ENCODE data around the gene ASCC2. TPM values are rescaled to one million over a fixed set of nuclear protein-coding genes. Genes with fewer than 3 reads are reported as not detected.
"Not testable (repeated sequence)": the region's sequence is repeated elsewhere in the genome, so short reads cannot be mapped to it uniquely, and the experiment has no call there.

ASCC2 gene
- total RNA-seq, 1 donor from 2014 or later = 15.1 TPM

DNA sequence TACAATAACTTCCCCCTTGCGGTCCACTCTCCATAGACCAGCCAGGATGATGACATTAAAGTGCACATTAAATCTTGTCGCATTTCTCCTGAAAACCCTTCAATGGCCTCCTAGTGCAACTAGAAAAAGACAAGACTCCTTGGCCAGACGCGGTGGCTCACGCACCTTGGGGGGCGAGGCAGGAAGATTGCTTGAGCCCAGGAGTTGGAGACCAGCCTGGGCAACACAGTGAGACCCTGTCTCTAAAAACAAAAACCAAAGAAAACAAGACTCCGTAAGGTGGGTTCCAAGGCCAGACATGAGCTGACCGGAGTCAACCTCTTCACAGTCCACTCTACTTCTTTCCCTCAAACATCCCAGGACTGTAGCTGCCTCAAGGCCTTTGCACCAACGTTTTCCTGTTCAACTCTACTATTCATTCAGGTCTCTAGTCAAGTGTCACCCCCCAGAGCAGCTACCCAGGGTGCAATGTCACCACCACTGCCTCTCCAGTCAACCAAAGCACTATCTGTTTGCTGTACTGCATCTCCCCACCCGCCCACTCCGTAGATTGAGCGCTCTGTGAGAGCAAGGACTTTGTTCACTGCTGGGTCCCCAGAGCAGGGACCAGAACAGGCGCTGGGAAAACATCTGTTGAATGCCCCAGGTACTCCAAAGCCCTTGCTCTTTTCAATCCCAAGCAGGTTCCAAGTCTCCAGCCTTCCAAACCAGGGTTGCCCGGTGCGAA lies 72.0 kb downstream of the ASCC2 start:
- FAIRE-seq (no peak), DNase-seq (ENCODE audit: low spot score in 2 of 2) (no peak)

DNA sequence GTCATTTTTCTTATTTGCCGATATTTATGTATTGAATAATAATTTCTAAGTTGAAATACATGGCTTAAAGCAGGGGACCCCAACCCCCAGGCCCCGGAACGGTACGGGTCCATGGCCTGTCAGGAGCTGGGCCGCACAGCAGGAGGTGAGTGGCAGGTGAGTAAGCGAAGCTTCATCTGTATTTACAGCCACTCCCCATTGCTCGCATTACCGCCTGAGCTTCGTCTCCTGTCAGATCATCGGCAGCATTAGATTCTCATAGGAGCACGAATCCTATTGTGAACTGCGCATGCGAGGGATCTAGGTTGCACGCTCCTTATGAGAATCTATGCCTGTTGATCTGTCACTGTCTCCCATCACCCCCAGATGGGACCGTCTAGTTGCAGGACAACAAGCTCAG lies 75.8 kb downstream of the ASCC2 start:
- DNase-seq (ENCODE audit: low spot score in 2 of 2) (no peak), FAIRE-seq (no peak)

DNA sequence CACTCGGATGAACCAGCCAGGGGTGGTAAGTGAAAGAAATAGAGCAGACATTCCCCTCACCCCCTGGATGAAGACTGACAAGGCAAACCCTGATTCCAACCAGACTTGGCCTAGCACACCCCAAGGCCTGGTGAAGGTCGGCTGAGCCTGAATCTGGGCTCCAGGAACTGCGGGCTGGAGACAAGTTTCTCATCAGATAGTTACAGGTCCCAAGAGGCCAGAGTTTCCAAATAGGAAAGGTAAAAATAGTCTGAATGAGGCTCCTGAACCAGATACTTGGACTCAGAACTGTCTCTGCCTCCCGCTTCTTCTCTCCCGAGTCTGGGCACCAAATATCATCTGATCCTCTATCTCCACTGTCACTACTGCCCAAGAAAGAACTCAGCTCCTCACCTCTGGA lies 79.1 kb downstream of the ASCC2 start:
- no peak for DNase-seq (ENCODE audit: low spot score in 2 of 2)
- FAIRE-seq = no peak

DNA sequence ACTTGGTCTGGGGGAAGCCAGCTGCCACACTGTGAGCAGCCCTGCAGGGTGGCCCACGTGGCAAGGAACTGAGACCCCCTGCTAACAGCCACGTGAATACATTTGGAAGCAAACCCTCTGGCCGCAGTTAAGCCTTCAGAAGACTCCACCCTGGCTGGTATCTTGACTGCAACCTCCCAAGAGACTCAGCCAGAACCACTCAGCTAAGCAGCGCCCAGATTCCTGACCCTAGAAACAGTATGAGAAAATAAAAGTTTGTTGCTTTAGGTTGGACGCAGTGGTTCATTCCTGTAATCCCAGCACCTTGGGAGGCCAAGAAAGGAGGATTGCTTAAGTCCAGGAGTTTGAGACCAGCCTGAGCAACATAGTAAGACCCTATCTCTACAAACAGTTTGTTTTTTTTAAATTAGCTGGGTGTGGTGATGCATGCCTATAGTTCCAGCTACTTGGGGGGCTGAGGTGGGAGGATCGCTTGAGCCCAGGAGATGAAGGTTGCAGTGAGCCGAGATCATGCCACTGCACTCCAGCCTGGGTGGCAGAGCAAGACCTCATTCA lies 79.9 kb downstream of the ASCC2 start:
- FAIRE-seq (no peak), DNase-seq (ENCODE audit: low spot score in 2 of 2) (no peak)

DNA sequence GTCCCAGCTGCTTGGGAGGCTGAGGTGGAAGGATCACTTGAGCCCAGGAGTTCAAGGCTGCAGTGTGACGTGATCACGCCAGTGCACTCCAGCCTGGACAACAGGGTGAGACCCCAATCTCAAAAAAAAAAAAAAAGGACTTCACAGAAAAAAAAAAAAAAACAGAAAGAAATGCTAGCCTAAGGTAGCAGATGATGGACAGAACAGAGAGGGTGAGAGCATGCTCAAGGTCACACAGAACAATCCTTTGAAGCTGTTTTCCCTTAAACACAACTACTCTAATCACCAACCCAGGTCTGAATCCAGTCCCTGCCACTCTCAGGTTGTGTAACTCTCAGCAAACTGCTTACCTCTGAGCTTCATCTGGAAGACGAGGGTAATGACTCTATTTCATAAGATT lies 81.0 kb downstream of the ASCC2 start:
- no peak for FAIRE-seq
- no peak for DNase-seq (ENCODE audit: low spot score in 2 of 2)

DNA sequence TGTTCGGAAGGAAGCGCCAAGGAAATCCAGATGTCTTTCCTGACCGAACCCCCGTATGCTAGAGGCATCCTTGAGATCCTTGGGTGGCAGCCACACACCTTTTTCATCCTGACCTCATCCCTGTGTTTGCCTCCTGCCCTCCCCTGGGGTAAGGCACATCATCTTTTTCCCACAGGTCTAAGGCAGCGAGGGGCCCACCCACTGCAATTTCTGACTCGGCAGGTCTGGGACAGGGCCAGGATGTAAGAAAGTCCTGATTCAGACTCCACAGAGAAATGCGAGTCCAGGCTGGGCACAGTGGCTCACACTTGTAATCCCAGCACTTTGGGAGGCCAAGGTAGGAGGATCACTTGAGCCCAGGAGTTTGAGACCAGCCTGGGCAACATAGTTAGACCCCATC lies 81.7 kb downstream of the ASCC2 start:
- FAIRE-seq (no peak), DNase-seq (ENCODE audit: low spot score in 2 of 2) (no peak)

DNA sequence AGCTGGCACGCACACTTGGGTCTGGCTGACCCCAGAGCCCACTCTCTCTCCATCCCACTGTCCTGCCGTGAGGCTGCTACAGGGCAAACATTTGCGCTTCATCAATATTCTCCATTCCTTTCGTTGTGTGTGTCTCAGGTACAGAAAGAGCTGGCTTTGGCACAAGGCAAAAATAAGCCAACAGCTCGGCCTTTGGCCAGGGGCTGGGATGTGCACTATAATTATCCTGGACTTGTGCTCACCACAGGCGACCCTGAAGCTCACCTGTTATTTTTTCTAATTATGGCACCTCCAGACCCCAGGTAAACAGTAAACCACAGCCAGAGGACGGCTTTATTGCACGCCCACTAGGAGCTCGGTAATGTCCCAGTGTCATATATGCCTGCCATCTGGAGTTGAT lies 82.2 kb downstream of the ASCC2 start:
- DNase-seq (ENCODE audit: low spot score in 2 of 2) (no peak), FAIRE-seq (no peak)

DNA sequence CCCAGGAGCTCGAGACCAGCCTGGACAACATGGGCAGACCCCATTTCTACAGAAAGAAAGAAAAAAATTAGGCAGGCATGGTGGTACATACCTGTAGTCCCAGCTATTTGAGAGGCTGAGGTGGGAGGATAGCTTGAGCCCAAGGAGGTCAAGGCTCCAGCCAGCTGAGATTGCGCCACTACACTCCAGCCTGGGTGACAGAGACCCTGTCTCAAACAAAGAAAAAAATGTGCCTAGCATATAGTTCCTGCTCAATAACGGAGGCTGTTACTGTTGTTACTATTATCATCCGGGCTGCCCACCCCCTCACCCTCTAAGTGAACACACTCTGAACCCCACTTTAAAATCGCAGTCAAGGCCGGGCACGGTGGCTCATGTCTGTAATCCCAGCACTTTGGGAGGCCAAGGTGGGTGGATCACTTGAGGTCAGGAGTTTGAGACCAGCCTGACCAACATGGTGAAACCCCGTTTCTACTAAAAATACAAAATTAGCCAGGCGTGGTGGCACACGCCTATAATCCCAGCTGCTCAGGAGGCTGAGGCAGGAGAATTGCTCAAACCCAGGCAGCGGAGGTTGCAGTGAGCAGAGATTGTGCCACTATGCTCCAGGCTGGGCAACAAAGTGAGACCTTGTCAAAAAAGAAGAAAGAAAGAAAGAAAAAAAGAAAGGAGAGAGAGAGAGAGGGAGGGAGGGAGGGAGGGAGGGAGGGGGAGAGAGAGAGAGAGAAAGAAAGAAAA lies 83.2 kb downstream of the ASCC2 start:
- DNase-seq (ENCODE audit: low spot score in 2 of 2); FAIRE-seq: not testable (repeated sequence)

DNA sequence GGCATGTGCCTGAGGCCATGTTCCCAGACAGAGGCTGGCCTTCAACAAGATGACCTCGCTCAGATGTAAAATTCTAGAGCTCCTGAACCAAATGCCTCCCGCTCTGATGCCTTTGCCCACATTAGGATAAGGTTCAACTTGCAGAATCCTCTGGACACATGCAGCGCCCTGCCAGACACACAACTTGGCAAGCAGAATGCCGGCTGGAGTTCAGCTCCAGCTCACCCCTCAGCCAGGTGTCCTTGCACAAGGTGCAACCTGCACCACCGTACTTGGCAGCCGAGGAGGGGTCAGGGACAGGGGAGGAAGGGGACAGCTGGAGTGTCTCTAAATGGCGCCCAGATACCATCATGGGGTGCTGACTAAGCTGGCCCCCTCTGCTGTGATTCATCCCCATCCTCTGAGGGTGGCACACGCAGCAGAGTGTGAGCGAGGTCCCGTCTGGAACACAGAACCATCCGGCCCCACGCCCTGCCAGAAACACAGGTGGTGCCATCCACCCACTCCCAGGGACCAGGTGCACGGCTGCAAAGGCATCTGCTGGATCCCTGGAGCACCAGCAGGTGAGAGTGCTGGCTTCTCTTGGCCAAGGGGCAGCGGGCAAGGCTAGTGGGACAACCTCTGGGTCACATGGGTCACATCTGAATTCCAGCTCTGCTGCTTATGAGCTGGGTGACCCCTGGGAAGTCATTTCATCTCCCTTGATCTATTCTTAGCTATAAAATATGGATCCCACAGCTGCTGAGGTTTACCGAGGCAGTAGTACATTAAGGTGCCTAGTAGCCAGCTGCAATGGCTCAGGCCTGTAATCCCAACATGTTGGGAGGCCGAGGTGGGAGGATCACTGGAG lies 84.0 kb downstream of the ASCC2 start:
- DNase-seq (ENCODE audit: low spot score in 2 of 2) = no peak
- no peak for FAIRE-seq

DNA sequence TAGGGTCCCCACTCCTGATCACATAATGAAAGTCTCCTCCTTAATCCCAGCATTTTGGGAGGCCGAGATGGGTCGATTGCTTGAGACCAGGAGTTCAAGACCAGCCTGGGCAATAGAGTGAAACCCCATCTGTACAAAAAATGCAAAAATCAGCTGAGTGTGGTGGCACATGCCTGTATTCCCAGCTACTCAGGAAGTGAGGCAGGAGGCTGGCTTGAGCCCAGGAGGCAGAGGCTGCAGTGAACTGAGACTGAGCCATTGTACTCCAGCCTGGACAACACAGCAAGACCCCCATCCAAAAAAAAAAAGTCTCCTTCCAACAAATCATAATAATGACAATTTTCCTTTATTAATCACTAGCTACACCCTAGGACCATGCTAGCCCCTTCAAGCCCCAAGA lies 86.4 kb downstream of the ASCC2 start:
- FAIRE-seq = no peak

DNA sequence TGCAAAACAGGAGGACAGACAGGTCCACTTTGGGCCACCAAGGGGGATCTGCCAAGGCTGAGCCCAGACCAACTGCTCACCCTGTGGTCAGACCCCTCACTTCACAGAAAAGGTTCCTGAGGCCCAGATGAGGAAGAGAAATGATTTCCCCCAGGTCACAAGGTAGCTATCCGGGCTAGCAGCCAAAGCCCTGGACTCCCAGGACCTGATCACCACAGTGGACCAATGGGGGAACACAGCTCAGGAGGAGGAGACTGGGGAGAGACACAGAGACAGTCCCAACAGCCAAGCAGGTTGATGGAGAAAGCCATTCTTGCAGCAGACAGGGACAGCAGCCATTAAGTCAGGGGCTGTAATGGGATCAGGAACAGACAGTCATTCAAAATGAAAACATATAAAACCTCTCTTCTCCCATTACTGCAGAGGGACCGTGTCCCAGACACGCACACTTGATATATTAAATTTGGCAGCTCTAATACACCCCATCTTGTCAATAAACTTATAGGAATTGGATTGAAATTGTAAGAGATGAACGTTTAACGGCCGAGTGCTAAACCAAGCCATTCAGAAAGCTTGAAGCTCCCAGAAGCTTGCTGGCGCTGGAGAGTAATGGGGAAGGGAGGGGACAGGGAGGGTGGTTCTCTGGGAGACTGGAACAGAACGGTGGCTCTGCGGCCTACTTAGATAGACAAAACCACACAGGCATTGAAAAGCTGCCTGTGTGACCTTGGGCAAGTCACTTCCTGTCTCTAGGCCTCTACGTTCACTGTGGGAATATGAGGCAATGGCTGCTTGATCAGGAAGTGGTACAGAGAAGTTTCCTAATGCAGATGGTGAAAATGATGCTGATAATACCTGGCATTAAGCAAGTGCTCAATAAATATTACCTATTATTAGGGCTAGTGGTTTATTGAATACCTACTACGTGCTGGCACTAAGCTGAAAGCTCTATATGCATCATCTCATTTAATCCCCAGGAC lies 87.2 kb downstream of the ASCC2 start:
- DNase-seq (ENCODE audit: low spot score in 2 of 2) (no peak), FAIRE-seq (no peak)

More for the DNA sequence above, 86.4 kb downstream of the ASCC2 start:
- no peak for DNase-seq (ENCODE audit: low spot score in 2 of 2)

DNA sequence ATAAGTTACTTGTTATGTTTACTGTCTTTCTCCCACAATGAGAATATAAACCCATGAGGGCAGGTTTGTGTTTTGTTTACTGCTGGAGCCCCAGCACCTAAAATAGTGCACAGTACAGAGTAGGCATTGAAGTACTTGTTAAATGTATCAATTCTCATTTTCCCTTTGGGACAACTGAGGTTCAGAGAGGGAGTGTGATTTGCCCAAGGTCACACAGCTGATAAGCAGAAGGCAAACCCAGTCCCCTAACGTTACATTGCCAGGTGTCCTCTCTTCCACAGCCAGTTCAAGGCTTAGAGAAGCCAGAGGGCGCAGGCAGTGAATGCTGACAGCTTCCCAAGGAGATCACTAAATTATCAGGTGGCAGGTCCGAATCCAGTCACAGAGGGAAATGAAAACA lies 88.0 kb downstream of the ASCC2 start:
- FAIRE-seq (no peak), DNase-seq (ENCODE audit: low spot score in 2 of 2) (no peak)

DNA sequence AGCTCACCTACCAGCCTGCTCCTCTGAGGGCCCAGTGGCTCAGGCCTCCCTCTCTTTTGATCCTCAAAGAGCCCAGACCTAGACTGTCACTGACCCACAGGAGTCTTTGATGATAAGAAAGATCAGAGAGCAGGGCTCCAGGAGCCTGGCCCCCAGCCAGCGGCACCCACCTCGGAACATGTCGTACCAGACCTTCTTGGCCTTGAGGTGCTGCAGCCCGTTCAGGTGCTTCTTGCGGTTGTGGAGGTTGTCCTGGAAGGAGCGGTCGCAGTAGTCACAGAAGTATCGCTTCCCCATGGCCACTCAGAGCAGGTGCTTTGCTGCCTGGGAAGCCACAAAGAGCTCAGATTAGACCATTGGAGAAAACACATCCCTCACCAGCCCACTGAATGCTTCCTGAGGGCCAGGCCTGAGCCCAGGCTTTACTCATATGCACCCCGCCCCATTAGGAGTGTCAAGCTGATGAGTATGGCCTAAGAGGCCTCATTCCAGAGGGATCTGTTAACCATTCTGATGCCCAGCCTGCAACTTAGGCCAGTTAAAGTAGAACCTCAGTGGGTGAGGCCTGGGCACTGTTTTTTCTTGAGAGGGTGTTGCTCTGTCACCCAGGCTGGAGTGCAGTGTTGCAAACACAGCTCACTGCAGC lies 89.7 kb downstream of the ASCC2 start:
- FAIRE-seq (no peak), DNase-seq (ENCODE audit: low spot score in 2 of 2) (no peak)

DNA sequence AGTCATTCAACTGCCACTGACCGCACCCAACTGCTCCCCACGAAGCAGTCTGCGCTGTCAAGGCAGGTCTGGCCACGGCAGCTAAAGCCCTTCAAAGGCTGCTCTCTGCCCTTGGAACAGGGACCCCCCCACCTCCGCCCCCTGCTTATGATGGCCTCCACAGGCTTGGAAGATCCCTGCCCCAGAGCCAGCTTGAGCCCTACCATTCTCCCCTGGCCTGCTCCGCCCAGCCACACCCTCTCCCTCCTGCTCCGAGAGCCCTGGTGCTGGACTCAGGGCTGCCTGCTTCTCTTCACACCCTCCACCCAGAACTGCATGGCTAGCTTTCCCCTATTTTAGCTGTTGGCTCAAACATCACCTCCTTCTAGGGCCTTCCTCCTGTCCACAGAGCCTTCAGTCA lies 90.2 kb downstream of the ASCC2 start:
- DNase-seq (ENCODE audit: low spot score in 2 of 2) (no peak), FAIRE-seq (no peak)

DNA sequence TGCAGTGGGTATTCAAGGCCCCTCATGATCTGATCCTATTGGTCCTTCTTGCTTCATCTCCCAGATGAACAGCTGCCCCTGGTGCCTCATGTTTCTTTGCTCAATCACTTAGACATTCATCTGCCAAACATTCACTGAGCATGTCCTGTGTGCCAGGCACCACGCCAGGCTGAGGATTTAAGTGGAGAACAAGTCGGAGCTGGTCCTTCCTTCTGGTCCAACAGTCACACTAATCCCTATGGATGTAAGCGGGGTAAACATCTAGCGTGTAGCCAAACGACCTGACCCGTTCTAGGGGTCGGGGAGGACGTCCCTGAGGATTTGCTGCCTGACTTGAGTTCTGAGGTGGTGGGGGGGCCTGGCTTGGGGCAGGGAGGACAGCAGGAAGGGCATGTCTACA lies 93.2 kb downstream of the ASCC2 start:
- FAIRE-seq (no peak), DNase-seq (ENCODE audit: low spot score in 2 of 2) (no peak)

DNA sequence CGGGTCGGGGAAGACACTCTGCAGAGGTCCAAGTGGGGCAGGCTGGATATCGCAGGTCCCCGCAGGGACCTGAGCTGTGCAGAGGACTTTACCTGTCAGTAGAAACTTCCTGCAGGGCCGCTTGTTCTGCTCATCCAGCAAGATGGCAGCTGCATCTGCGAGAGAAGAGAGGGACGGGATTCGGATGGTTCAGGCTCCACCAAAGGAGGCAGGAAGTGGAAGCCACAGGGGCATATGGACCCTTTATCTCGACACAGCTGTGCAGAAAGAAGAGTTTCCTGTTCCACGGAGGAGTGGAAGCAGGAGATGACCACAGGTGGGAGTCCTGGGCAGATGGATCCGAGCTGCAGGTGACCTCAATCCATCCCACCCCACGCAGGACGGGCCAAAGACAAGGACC lies 95.7 kb downstream of the ASCC2 start:
- FAIRE-seq (no peak), DNase-seq (ENCODE audit: low spot score in 2 of 2) (no peak)

DNA sequence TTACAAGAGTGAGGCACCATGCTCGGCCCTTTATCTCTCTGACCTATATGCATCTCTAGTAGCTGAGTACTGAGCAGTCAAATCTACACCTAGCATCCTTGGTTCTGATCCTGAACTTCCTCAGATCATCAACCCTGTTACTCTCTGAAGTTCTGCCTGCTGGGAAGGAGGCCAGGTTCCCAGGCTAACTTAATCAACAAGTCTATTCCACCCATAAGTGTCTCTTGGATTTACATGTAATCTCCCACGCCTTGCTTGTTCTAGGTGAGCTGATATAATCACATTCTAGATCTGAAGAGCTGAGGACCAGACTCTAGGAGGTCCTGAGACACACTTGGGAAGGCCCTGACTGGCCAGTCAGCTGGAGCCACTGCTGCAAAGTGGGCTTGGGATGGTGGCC lies 96.1 kb downstream of the ASCC2 start:
- DNase-seq (ENCODE audit: low spot score in 2 of 2) (no peak), FAIRE-seq (no peak)

DNA sequence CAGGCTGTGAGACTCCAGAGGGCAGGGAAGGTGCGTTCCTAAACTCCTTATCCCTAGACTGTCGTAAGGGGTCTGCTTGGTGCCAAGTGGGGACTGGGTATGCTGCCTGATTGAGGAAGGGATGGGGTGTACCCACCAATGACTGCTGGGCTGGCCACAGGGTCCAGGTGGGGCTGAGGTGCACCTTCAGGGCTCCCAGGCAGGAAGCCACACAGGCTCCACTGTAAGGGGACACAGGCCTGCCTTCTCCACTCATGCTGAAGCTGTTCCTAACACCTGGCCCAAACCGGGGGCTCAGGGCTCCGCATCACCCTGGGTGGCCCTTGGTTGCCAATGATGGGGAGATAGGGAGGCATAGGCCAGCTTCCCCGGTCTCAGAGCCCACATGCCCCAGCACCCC lies 97.9 kb downstream of the ASCC2 start:
- FAIRE-seq (no peak), DNase-seq (ENCODE audit: low spot score in 2 of 2) (no peak)

DNA sequence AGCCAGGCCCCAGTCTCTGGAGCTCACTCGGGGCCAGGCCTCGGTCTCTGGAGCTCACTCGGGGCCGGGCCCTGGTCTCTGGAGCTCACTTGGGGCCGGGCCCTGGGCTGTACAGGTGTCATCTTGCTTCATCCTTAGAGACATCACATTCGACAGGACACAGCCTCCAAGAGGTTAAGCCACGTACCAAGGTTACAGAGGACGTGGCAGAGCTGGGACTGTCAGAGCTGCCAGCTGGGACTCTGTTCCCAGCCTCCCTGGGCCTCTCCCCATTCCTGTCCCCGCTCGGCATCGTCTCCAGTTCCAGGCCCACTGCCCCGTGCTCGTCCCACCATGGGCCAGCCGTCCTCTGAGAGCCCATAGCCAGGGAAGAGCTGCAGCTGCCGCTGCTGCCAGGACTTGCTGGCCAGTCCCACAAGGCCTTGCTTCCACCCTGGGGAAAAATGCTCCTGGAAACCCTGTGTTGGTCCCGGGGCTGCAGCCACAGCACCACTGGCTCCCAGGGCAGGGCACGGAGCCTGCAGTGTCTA lies 98.7 kb downstream of the ASCC2 start:
- FAIRE-seq (no peak), DNase-seq (ENCODE audit: low spot score in 2 of 2) (no peak)

Measured in frontal cortex (tissue), 4 donors.